Left ventricle myocardium inferior (tissue), 1 donor: ENCODE results near the gene LHX1. TPM values are rescaled to one million over a fixed set of nuclear protein-coding genes. Genes with fewer than 3 reads are reported as not detected.
A peak's percentile ranks its signal among the peaks of the same experiment; 100 is the strongest.

Experiments used
- DNase-seq: peaks from one replicate; pipeline ENCODE4 v3.0.0-alpha.2; 2020
- H3K27ac ChIP-seq: fragments of 200-600 bp; replicated peaks from 2 replicates; pipeline ENCODE4 v1.8.0; 2021
- H3K27me3 ChIP-seq: fragments of 200-600 bp; 2 replicates; pipeline ENCODE4 v1.8.0; 2021; ENCODE audit warnings: low read depth
- H3K36me3 ChIP-seq: fragments of 200-600 bp; 2 replicates; pipeline ENCODE4 v1.8.0; 2021
- H3K4me1 ChIP-seq: fragments of 200-600 bp; 2 replicates; pipeline ENCODE4 v1.8.0; 2021
- H3K4me3 ChIP-seq: fragments of 200-600 bp; 2 replicates; pipeline ENCODE4 v1.8.0; 2021; ENCODE audit warnings: mild to moderate bottlenecking, moderate library complexity
- H3K9me3 ChIP-seq: fragments of 200-600 bp; replicated peaks from 2 replicates; pipeline ENCODE4 v1.8.0; 2021
- CTCF ChIP-seq: fragments of 200-600 bp; IDR thresholded peaks from 2 replicates; pipeline ENCODE4 v1.8.0; 2021; ENCODE audit warnings: antibody characterized with exemption, mild to moderate bottlenecking, borderline replicate concordance
- intact Hi-C: fragments of 100-400 bp; cut with micrococcal nuclease; formaldehyde crosslinking; loops from one replicate; pipeline ENCODE4 v1.11.0; 2022
- long read RNA-seq: library from polyadenylated mRNA; unstranded; transcript quantifications from one replicate; pipeline ENCODE4 v2.0.0, GENCODE V29; 2021
- total RNA-seq: library from RNA; stranded (reverse); fragmentation: NEBNext Ultra II Directional; extraction: Animal tissue kit (Norgen Biotek cat#: 25700); gene quantifications from one replicate; pipeline ENCODE4 v1.2.1, GENCODE V29; 2021
- donor health status: DM: no; HTN: yes; CAD: no; lungs with severe emphysema.

The LHX1 gene
- total RNA-seq: not detected
- long read RNA-seq: 0 reads

GRCh38 chr17:36937001-36937958, at the start of gene LHX1:
LHX1 (plus strand) TSS chr17:36937475; CDS start chr17:36938198, 723 bp downstream.
- no peak for DNase-seq

GRCh38 chr17:36888236-36888951, 48.9 kb upstream of the LHX1 start:
- Histone ChIP-seq H3K4me1 (no peaks in the 10 kb centered on the region), H3K36me3 (no peaks in the 10 kb centered on the region), H3K4me3 (no peak overlapping the region), H3K27me3 (peaks cover 92% of the 10 kb centered on the region), H3K27ac (no peak overlapping the region), H3K9me3 (no peaks in the 10 kb centered on the region)
- DNase-seq: no peak
- no peak for TF ChIP-seq CTCF
- intact Hi-C loops: no loop called here

More at GRCh38 chr17:36937001-36937958, at the start of gene LHX1:
- Histone ChIP-seq H3K9me3 (no peaks in the 10 kb centered on the region), H3K4me1 (peaks cover 81% of the 10 kb centered on the region), H3K4me3 (peak within 1 kb of the TSS; percentile 55), H3K27me3 (peaks cover 100% of the 10 kb centered on the region), H3K27ac (no peak within 1 kb of the TSS), H3K36me3 (no peaks in the 10 kb centered on the region)
- intact Hi-C loops: no loop called here
- TF ChIP-seq CTCF: no peak

GRCh38 chr17:36889770-36890349, 47.4 kb upstream of the LHX1 start:
- Histone ChIP-seq H3K9me3 (no peaks in the 10 kb centered on the region), H3K4me3 (no peak overlapping the region), H3K36me3 (no peaks in the 10 kb centered on the region), H3K4me1 (no peaks in the 10 kb centered on the region), H3K27ac (no peak overlapping the region), H3K27me3 (peaks cover 92% of the 10 kb centered on the region)
- no peak for TF ChIP-seq CTCF
- intact Hi-C loops: no loop called here
- DNase-seq: no peak

GRCh38 chr17:36890398-36891168, 46.7 kb upstream of the LHX1 start:
- Histone ChIP-seq H3K9me3 (no peaks in the 10 kb centered on the region), H3K36me3 (no peaks in the 10 kb centered on the region), H3K27ac (no peak overlapping the region), H3K27me3 (peaks cover 92% of the 10 kb centered on the region), H3K4me3 (no peak overlapping the region), H3K4me1 (no peaks in the 10 kb centered on the region)
- intact Hi-C loops: no loop called here
- no peak for TF ChIP-seq CTCF
- DNase-seq: no peak
